ENCODE measurements around the gene SOX13. TPM values are rescaled to one million over a fixed set of nuclear protein-coding genes. Genes with fewer than 3 reads are reported as not detected.

Gene SOX13
- total RNA-seq, 1 experiment from 2014 or later = 53.0 TPM

- no peaks in the 10 kb centered on the region for H3K9me3 ChIP-seq (ENCODE audit: control insufficient read depth, insufficient read depth, low read depth, low read length)
- in situ Hi-C loops (cut with HindIII; ENCODE audit: low pct_unique_long_range_greater_than_20kb, low sequenced_read_pairs) = loop anchor here (25.0 kb wide), 1 partner anchor 281 kb away; the partner anchor contains the start of gene SNRPE
- CTCF ChIA-PET = no interaction called here
Measured at GRCh38 chr1:204143276-204144041, 70.5 kb downstream of the SOX13 start.

DNA sequence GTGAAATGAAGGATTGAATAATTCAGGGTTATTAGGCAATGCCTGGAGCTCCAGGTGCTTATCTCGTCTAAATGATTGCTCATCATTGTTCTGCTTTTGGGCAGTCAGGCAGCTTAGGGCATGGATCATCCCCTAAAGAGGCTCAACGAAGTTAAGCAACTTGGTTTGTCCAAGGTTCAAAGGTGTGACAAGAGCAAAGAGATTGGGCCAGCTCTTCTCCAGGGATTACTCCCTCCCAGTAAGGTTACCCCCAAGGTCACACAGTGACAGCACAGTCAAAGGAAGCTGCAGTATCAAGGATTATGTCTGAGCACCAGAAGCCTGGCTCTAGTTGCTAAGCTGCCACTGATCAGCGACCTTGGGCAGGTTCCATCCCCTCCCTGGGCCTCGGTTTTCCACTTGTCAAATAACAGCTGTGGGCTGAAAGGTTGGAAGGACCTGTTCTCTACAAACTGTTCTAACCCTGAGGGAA is 72.2 kb downstream of the SOX13 start:
- DNase-seq (ENCODE audit: low read depth, low spot score) (no peak), ATAC-seq (no peak)
- H3K36me3 ChIP-seq (ENCODE audit: control insufficient read depth, insufficient read depth, low read length) = no peaks in the 10 kb centered on the region
- H3K9me3 ChIP-seq (ENCODE audit: control insufficient read depth, insufficient read depth, low read depth, low read length) = no peaks in the 10 kb centered on the region
- intact Hi-C loops (cut with micrococcal nuclease; ENCODE audit: unreplicated experiment) (no loop called here), in situ Hi-C loops (cut with HindIII; ENCODE audit: low pct_unique_long_range_greater_than_20kb, low sequenced_read_pairs) (loop anchor here (25.0 kb wide), 1 partner anchor 283 kb away; the partner anchor contains the start of gene SNRPE)
- CTCF ChIA-PET = no interaction called here
- H3K27ac ChIP-seq (ENCODE audit: low read length) = no peak overlapping the region
- TF ChIP-seq SIN3A (IDR thresholded peaks at IDR 0.05; ENCODE audit: borderline replicate concordance, insufficient read depth, low read depth, low read length) (no peak), POLR2AphosphoS5 (IDR thresholded peaks at IDR 0.05; ENCODE audit: low read depth, low read length) (no peak), TCF7L2 (IDR thresholded peaks at IDR 0.05; ENCODE audit: low read depth, low read length) (no peak)
- BruUV-seq (replicated peaks) = no TSS peak
- H3K4me1 ChIP-seq (ENCODE audit: control insufficient read depth, insufficient read depth, low read length) = no peaks in the 10 kb centered on the region
- H3K4me3 ChIP-seq (ENCODE audit: low read depth in 2 of 2, low read length in 2 of 2) = no peak overlapping the region
- H3K27me3 ChIP-seq (ENCODE audit: control insufficient read depth, insufficient read depth, low read length) = no peaks in the 10 kb centered on the region
- POLR2A ChIA-PET = interaction anchor here (0.6 kb wide), 1 partner anchor 821 kb away, joined by 3 read pairs; no protein-coding TSS in a partner anchor

More at GRCh38 chr1:204143276-204144041, 70.5 kb downstream of the SOX13 start:
- TF ChIP-seq REST (IDR thresholded peaks at IDR 0.05; ENCODE audit: insufficient read depth in 1 of 2, low read depth in 2 of 2, low read length in 1 of 2) (no peak), POLR2AphosphoS5 (IDR thresholded peaks at IDR 0.05; ENCODE audit: low read depth, low read length) (no peak), TCF7L2 (IDR thresholded peaks at IDR 0.05; ENCODE audit: low read depth, low read length) (no peak), SIN3A (IDR thresholded peaks at IDR 0.05; ENCODE audit: borderline replicate concordance, insufficient read depth, low read depth, low read length) (no peak)
- TF ChIP-seq, protein P1, sequence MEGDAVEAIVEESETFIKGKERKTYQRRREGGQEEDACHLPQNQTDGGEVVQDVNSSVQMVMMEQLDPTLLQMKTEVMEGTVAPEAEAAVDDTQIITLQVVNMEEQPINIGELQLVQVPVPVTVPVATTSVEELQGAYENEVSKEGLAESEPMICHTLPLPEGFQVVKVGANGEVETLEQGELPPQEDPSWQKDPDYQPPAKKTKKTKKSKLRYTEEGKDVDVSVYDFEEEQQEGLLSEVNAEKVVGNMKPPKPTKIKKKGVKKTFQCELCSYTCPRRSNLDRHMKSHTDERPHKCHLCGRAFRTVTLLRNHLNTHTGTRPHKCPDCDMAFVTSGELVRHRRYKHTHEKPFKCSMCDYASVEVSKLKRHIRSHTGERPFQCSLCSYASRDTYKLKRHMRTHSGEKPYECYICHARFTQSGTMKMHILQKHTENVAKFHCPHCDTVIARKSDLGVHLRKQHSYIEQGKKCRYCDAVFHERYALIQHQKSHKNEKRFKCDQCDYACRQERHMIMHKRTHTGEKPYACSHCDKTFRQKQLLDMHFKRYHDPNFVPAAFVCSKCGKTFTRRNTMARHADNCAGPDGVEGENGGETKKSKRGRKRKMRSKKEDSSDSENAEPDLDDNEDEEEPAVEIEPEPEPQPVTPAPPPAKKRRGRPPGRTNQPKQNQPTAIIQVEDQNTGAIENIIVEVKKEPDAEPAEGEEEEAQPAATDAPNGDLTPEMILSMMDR (IDR thresholded peaks at IDR 0.05) = no peak
- no peak for DNase-seq (ENCODE audit: low read depth, low spot score)
- Histone ChIP-seq H3K4me1 (ENCODE audit: control insufficient read depth, insufficient read depth, low read length) (no peaks in the 10 kb centered on the region), H3K27ac (ENCODE audit: low read length) (no peak overlapping the region), H3K27me3 (ENCODE audit: control insufficient read depth, insufficient read depth, low read length) (no peaks in the 10 kb centered on the region), H3K4me3 (ENCODE audit: low read depth in 2 of 2, low read length in 2 of 2) (no peak overlapping the region), H3K36me3 (ENCODE audit: control insufficient read depth, insufficient read depth, low read length) (no peaks in the 10 kb centered on the region)
- intact Hi-C loops (cut with micrococcal nuclease; ENCODE audit: unreplicated experiment) = no loop called here
- ATAC-seq = no peak
- POLR2A ChIA-PET = no interaction called here
- BruUV-seq (replicated peaks) = no TSS peak

All from Panc1 (cell line).